SH-SY5Y (cell line): ENCODE measurements around the gene MRTO4.

Source experiments
- GATA2 ChIP-seq: IDR thresholded peaks from 2 replicates; pipeline ENCODE4 v1.6.1; 2011; ENCODE audit warnings: mild to moderate bottlenecking, low read depth, low read length
- GATA3 ChIP-seq: IDR thresholded peaks from 2 replicates; pipeline ENCODE4 v1.6.1; 2011; ENCODE audit warnings: low read depth, mild to moderate bottlenecking, low read length, moderate library complexity

GRCh38 chr1:19219451-19219850 lies 32.2 kb upstream of the MRTO4 start:
- TF ChIP-seq GATA2 (no peak), GATA3 (no peak)
